ENCODE data around the gene SPRR2F.

- TF ChIP-seq CTCF (IDR thresholded peaks at IDR 0.05) (no peak), POLR2A (IDR thresholded peaks at IDR 0.05) (no peak)
Measured at GRCh38 chr1:153119491-153119971, 6.2 kb upstream of the SPRR2F start.

Measured in lower leg skin (tissue), 3 donors.